Activated CD4-positive, alpha-beta memory T cell treated with anti-CD3 and anti-CD28 coated beads, Interleukin-2, amount 10 ng/mL, durations not matched to agents 7 days and 5 days (primary cell): ENCODE data around the gene SLC25A4. TPM values are rescaled to one million over a fixed set of nuclear protein-coding genes. Genes with fewer than 3 reads are reported as not detected.

Source experiments
- CTCF ChIA-PET: fragments of 350-600 bp; sonication (Branson Sonifier 250); formaldehyde crosslinking; loops from one replicate; lab custom pipeline; 2021; ENCODE audit warnings: antibody characterized with exemption, inconsistent platforms; lab: Charles Lee
- POLR2A ChIA-PET: fragments of 350-600 bp; sonication (Branson Sonifier 250); formaldehyde crosslinking; loops from one replicate; lab custom pipeline; 2021; ENCODE audit warnings: antibody characterized with exemption; lab: Charles Lee
- DNase-seq: peaks from one replicate; pipeline ENCODE4 v3.0.0-alpha.2; 2020
- H3K27ac Mint-ChIP-seq: one replicate; pipeline ENCODE4 v1.8.0; 2021; ENCODE audit warnings: mild to moderate bottlenecking, mixed read lengths
- H3K27me3 Mint-ChIP-seq: one replicate; pipeline ENCODE4 v1.8.0; 2021; ENCODE audit warnings: mixed read lengths
- H3K36me3 Mint-ChIP-seq: one replicate; pipeline ENCODE4 v1.8.0; 2021; ENCODE audit warnings: low read depth, mixed read lengths
- H3K4me1 Mint-ChIP-seq: one replicate; pipeline ENCODE4 v1.8.0; 2021; ENCODE audit warnings: mixed read lengths
- H3K4me3 Mint-ChIP-seq: one replicate; pipeline ENCODE4 v1.8.0; 2021; ENCODE audit warnings: mild to moderate bottlenecking, mixed read lengths
- H3K9me3 Mint-ChIP-seq: one replicate; pipeline ENCODE4 v1.8.0; 2021; ENCODE audit warnings: mixed read lengths
- total RNA-seq, 2 experiments: library from RNA; stranded (reverse); gene quantifications; one replicate each; pipeline ENCODE4 v1.2.3, GENCODE V29; 2021

SLC25A4 gene
- total RNA-seq, 2 experiments from 2014 or later = 3.8 to 5.2 TPM

DNA sequence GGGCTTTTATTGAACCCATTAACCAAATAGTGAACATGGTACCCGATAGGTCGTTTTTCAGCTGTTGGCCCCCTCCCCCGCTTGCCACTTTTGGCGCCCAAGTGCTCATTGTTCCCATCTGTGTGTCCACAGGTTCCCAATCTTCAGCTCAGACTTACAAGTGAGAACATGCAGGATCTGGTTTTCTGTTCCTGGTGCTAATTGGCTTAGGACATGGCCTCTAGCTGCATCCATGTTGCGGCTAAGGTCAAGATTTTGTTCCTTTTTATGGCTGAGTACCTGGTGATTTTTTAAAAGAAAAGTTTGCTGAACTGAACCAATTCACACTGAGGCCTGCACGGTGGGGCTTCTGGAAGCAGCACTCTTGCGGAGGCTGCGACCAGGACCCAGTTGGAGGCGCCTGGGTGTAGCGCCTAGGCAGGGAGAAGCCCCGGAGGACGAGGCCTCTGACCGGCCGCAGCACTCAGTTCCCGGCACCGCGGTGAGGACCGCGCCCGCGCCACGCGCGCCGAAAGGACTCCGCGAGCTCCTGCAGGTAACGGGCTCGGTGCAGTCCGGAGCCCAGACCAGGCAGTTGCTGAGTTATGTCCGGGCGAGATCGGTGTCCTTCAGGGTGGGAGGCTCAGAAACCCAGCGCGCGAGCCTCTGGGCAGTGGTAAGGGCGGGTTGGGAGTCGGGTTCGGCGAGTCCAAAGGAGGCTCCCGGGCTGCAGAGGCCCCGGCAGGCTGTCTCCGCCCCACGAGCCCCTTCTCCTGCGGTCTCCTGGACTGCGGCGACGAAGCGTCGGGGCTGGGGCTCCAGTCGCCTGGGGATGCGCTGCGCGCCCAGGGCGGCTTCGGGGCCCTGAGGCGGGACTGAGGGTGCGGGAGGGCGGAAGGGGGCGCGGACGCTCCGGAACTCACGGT is 15.8 kb upstream of the SLC25A4 start:
- Mint-ChIP-seq H3K4me1 (peaks cover 13% of the 10 kb centered on the region), H3K4me3 (peak overlapping the region; percentile 30), H3K27ac (no peak overlapping the region), H3K27me3 (peaks cover 62% of the 10 kb centered on the region), H3K9me3 (no peaks in the 10 kb centered on the region), H3K36me3 (no peaks in the 10 kb centered on the region)
- ChIA-PET CTCF (no interaction called here), POLR2A (interaction anchor here (0.9 kb wide), 1 partner anchor 16 kb away, joined by 3 read pairs; the partner anchor contains the start of gene SLC25A4)
- no peak for DNase-seq

DNA sequence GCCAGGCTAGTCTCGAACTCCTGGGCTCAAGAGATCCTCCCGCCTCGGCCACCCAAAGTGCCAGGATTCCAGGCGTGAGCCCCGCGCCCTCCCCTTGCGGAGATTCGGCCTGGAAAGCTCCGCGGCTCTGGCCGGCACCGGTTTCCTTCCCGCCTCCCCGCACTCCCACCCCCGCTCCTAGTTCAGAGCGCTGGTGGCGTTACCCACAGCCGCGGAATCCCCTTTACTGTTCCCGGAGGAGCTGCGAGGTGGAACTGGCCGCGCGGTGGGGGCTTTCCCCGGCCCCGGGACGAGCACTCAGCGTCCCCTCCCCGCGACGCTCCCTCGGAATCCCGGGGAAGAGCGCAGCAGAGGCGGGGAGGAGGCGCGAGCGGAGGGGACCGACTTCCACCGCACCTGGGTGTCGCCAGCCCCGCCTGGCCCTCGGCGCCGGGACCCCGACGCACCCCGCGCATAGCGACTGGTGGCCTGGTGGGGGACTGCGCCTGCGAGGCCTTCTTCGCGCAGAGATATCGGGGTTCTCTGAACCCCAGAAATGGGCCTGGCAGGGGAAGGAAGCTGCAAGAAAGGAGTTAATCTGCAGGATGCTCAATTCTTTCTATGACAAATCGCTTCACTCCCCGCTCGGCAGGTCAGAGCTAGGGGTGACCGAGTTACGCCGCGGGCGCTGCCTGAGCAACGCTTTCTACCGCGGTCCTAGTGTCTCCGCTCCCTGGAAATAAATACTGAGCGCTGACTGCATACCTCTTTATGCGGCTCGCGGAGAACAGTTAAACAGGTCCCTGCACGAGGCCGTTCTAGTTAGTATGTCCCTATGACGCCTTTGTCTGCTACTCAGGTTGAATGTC is 14.6 kb upstream of the SLC25A4 start:
- H3K27ac Mint-ChIP-seq = no peak overlapping the region
- ChIA-PET CTCF (interaction anchor here (1.1 to 1.5 kb wide), 3 partner anchors 14 to 89 kb away, joined by 3 to 7 read pairs (median 3); partner anchors contain the start of gene SLC25A4), POLR2A (interaction anchor here (0.9 kb wide), 1 partner anchor 14 kb away, joined by 3 read pairs; the partner anchor contains the start of gene SLC25A4)
- H3K4me3 Mint-ChIP-seq = peak overlapping the region; percentile 48
- no peak for DNase-seq
- H3K4me1 Mint-ChIP-seq = peaks cover 9% of the 10 kb centered on the region
- H3K9me3 Mint-ChIP-seq = no peaks in the 10 kb centered on the region
- no peaks in the 10 kb centered on the region for H3K36me3 Mint-ChIP-seq
- H3K27me3 Mint-ChIP-seq = peaks cover 50% of the 10 kb centered on the region

- POLR2A ChIA-PET = interaction anchor here (1.1 kb wide), 1 partner anchor 9 kb away, joined by 5 read pairs; the partner anchor contains the start of gene SLC25A4
- peaks cover 29% of the 10 kb centered on the region for H3K27me3 Mint-ChIP-seq
These were observed 8.7 kb upstream of the SLC25A4 start for GRCh38 chr4:185134307-185134869.

DNA sequence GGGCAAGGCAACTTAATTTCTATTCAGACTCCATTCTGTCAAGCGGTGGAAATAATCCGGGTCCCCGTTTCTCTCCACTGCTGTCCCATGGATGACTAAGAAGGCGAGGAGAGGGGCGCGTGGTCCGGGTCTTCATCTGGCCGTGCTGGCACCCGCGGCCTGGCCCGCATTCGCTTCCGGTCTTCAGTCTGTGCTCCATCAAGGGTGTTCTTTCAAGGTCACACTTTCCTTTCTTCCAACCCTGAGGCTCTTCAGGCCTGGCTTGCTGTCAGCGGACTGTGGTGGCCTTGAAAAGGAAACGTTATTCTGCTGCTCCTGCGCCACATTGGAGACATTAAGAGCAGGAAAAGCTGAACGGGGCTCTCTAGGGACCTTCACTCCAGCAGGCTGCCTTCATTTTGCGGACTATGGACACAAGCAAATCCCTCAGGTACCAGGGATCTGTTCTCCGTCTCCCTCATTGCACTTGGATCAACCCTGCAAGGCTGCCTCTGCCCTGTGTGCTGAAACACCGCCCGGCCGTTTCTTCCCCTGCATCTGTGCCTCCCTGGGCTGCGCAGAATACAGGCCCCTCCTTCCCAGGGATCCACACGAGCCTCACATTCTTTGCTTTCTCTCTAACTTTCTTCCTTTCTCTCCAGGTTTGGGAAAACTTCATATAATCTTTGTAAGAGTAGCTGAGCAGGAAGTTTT is 5.7 kb upstream of the SLC25A4 start:
- H3K4me3 Mint-ChIP-seq = no peak overlapping the region
- CTCF ChIA-PET = interaction anchor here (1.8 to 3.8 kb wide), 2 partner anchors 98 to 129 kb away, joined by 4 to 45 read pairs; no protein-coding TSS in a partner anchor
- no peaks in the 10 kb centered on the region for H3K36me3 Mint-ChIP-seq
- no peak for DNase-seq
- H3K4me1 Mint-ChIP-seq = peaks cover 2% of the 10 kb centered on the region
- POLR2A ChIA-PET = no interaction called here
- H3K27me3 Mint-ChIP-seq = peaks cover 36% of the 10 kb centered on the region
- H3K27ac Mint-ChIP-seq = no peak overlapping the region
- H3K9me3 Mint-ChIP-seq = no peaks in the 10 kb centered on the region

More at GRCh38 chr4:185134307-185134869, 8.7 kb upstream of the SLC25A4 start:
- H3K27ac Mint-ChIP-seq = no peak overlapping the region
- no peaks in the 10 kb centered on the region for H3K9me3 Mint-ChIP-seq
- no peak overlapping the region for H3K4me3 Mint-ChIP-seq
- H3K4me1 Mint-ChIP-seq = no peaks in the 10 kb centered on the region
- H3K36me3 Mint-ChIP-seq = no peaks in the 10 kb centered on the region
- DNase-seq = no peak
- CTCF ChIA-PET = interaction anchor here (0.7 to 3.8 kb wide), 23 partner anchors 9 to 485 kb away, joined by 3 to 45 read pairs (median 4); partner anchors contain the start of genes CASP3, PRIMPOL and SLC25A4

- H3K9me3 Mint-ChIP-seq = no peaks in the 10 kb centered on the region
- H3K36me3 Mint-ChIP-seq = no peaks in the 10 kb centered on the region
These were observed 4.9 kb upstream of the SLC25A4 start for GRCh38 chr4:185138161-185138560.

DNA sequence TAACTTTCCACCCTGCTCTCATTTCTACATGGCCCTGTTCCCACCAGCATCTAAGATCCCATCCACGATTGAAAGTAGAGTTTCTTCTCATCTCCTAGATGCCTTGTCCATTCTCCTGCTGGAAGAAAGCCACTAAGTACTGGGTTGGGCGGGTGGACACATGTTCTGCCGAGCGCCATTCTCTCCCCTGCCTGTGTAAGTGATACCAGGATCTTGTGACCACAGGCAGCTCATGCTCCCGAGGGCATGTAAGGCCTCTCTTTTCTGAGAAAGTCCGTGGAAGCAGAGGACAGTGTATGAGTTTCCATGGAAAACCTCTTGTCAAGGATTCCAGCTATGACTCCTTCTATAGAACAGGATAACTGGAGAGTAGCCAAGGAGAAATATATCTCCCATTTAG is 3.3 kb upstream of the SLC25A4 start:
- Mint-ChIP-seq H3K27ac (no peak overlapping the region), H3K4me3 (no peak overlapping the region), H3K4me1 (peaks cover 12% of the 10 kb centered on the region), H3K27me3 (peaks cover 43% of the 10 kb centered on the region), H3K9me3 (no peaks in the 10 kb centered on the region), H3K36me3 (no peaks in the 10 kb centered on the region)
- ChIA-PET CTCF (interaction anchor here (1.0 to 1.5 kb wide), 2 partner anchors 99 to 134 kb away, joined by 3 to 5 read pairs; no protein-coding TSS in a partner anchor), POLR2A (no interaction called here)
- no peak for DNase-seq

More at GRCh38 chr4:185138161-185138560, 4.9 kb upstream of the SLC25A4 start:
- CTCF ChIA-PET = no interaction called here
- H3K4me3 Mint-ChIP-seq = no peak overlapping the region
- peaks cover 39% of the 10 kb centered on the region for H3K27me3 Mint-ChIP-seq
- DNase-seq = no peak
- peaks cover 5% of the 10 kb centered on the region for H3K4me1 Mint-ChIP-seq
- H3K27ac Mint-ChIP-seq = no peak overlapping the region
- POLR2A ChIA-PET = no interaction called here

GRCh38 chr4:185141777-185142176 is 1.3 kb upstream of the SLC25A4 start:
- peaks cover 43% of the 10 kb centered on the region for H3K27me3 Mint-ChIP-seq
- H3K4me3 Mint-ChIP-seq = no peak overlapping the region
- no peaks in the 10 kb centered on the region for H3K9me3 Mint-ChIP-seq
- no peak for DNase-seq
- H3K36me3 Mint-ChIP-seq = no peaks in the 10 kb centered on the region
- peaks cover 12% of the 10 kb centered on the region for H3K4me1 Mint-ChIP-seq
- ChIA-PET CTCF (interaction anchor here (1.0 to 1.9 kb wide), 3 partner anchors 9 to 136 kb away, joined by 3 to 7 read pairs (median 3); no protein-coding TSS in a partner anchor), POLR2A (interaction anchor here (1.8 kb wide), 1 partner anchor 67 kb away, joined by 5 read pairs; no protein-coding TSS in a partner anchor)
- H3K27ac Mint-ChIP-seq = no peak overlapping the region

GRCh38 chr4:185142564-185142911 is 528 bp upstream of the SLC25A4 start:
- POLR2A ChIA-PET = interaction anchor here (1.2 to 1.8 kb wide), 9 partner anchors 8 to 317 kb away, joined by 3 to 5 read pairs (median 4); partner anchors contain the start of genes ACSL1, ANKRD37, LRP2BP and SNX25

GRCh38 chr4:185143601-185143969 is 519 bp downstream of the SLC25A4 start:
- H3K9me3 Mint-ChIP-seq = no peaks in the 10 kb centered on the region
- no peaks in the 10 kb centered on the region for H3K36me3 Mint-ChIP-seq
- CTCF ChIA-PET = interaction anchor here (1.0 to 1.9 kb wide), 9 partner anchors 9 to 143 kb away, joined by 3 to 10 read pairs (median 5); no protein-coding TSS in a partner anchor
- POLR2A ChIA-PET = interaction anchor here (0.8 to 1.8 kb wide), 9 partner anchors 9 to 410 kb away, joined by 3 to 5 read pairs (median 4); partner anchors contain the start of genes ACSL1, ANKRD37, CENPU and LRP2BP
- peaks cover 12% of the 10 kb centered on the region for H3K4me1 Mint-ChIP-seq
- no peak overlapping the region for H3K27ac Mint-ChIP-seq
- peak overlapping the region; percentile 80 for H3K4me3 Mint-ChIP-seq
- no peak for DNase-seq
- peaks cover 36% of the 10 kb centered on the region for H3K27me3 Mint-ChIP-seq

More at GRCh38 chr4:185142564-185142911, 528 bp upstream of the SLC25A4 start:
- CTCF ChIA-PET = interaction anchor here (0.7 to 1.9 kb wide), 10 partner anchors 8 to 142 kb away, joined by 3 to 10 read pairs (median 4); no protein-coding TSS in a partner anchor
- no peaks in the 10 kb centered on the region for H3K36me3 Mint-ChIP-seq
- peak overlapping the region; percentile 80 for H3K4me3 Mint-ChIP-seq
- peaks cover 40% of the 10 kb centered on the region for H3K27me3 Mint-ChIP-seq
- no peaks in the 10 kb centered on the region for H3K9me3 Mint-ChIP-seq
- peaks cover 12% of the 10 kb centered on the region for H3K4me1 Mint-ChIP-seq
- H3K27ac Mint-ChIP-seq = no peak overlapping the region
- no peak for DNase-seq

GRCh38 chr4:185144601-185145240 is 1.7 kb downstream of the SLC25A4 start:
- POLR2A ChIA-PET = no interaction called here
- peaks cover 29% of the 10 kb centered on the region for H3K27me3 Mint-ChIP-seq

GRCh38 chr4:185145572-185145971 is 2.5 kb downstream of the SLC25A4 start:
- Mint-ChIP-seq H3K4me1 (peaks cover 16% of the 10 kb centered on the region), H3K9me3 (no peaks in the 10 kb centered on the region), H3K36me3 (peaks cover 2% of the 10 kb centered on the region), H3K4me3 (no peak overlapping the region), H3K27me3 (peaks cover 27% of the 10 kb centered on the region), H3K27ac (no peak overlapping the region)
- ChIA-PET CTCF (interaction anchor here (1.2 to 1.6 kb wide), 2 partner anchors 9 to 11 kb away, joined by 5 to 7 read pairs; no protein-coding TSS in a partner anchor), POLR2A (no interaction called here)
- no peak for DNase-seq

More at GRCh38 chr4:185144601-185145240, 1.7 kb downstream of the SLC25A4 start:
- no peak overlapping the region for H3K4me3 Mint-ChIP-seq
- DNase-seq = no peak
- no peaks in the 10 kb centered on the region for H3K36me3 Mint-ChIP-seq
- H3K9me3 Mint-ChIP-seq = no peaks in the 10 kb centered on the region
- H3K27ac Mint-ChIP-seq = no peak overlapping the region
- CTCF ChIA-PET = interaction anchor here (1.0 to 1.6 kb wide), 3 partner anchors 10 to 53 kb away, joined by 3 to 7 read pairs (median 4); no protein-coding TSS in a partner anchor
- H3K4me1 Mint-ChIP-seq = peaks cover 12% of the 10 kb centered on the region
